Breast epithelium (tissue), 4 donors: ENCODE results near the gene TTC28. TPM values are rescaled to one million over a fixed set of nuclear protein-coding genes. Genes with fewer than 3 reads are reported as not detected.
"Not testable (repeated sequence)": the region's sequence is repeated elsewhere in the genome, so short reads cannot be mapped to it uniquely, and the experiment has no call there.

ENCODE experiments used
- DNase-seq, 2 donors: peaks; one replicate each; pipeline ENCODE4 v3.0.0-alpha.2; 2019; ENCODE audit warnings: low spot score in 2 of 2
- H3K27ac ChIP-seq, 2 donors: fragments of 200-600 bp; sonication (generic) in 1 of 2; one replicate each; pipeline ENCODE4 v1.5.1; 2016 to 2019; ENCODE audit warnings: mild to moderate bottlenecking in 1 of 2
- H3K27me3 ChIP-seq, 2 donors: fragments of 200-600 bp; sonication (generic) in 1 of 2; one replicate each; pipeline versions ENCODE4 v1.5.1 to v1.6.0; 2017 to 2019; ENCODE audit warnings: control low read depth in 1 of 2, mild to moderate bottlenecking in 1 of 2
- H3K36me3 ChIP-seq: fragments of 200-600 bp; one replicate; pipeline ENCODE4 v1.5.1; 2019
- H3K4me1 ChIP-seq, 2 donors: fragments of 200-600 bp; sonication (generic); one replicate each; pipeline ENCODE4 v1.5.1; 2016 to 2019; ENCODE audit warnings: control low read depth in 1 of 2
- H3K4me3 ChIP-seq, 3 donors: fragments of 200-600 bp; sonication (generic); 1 replicate in 2 of 3; 2 replicates in 1 of 3; pipeline ENCODE4 v1.5.1; 2016 to 2019; ENCODE audit warnings: mild to moderate bottlenecking in 3 of 3, moderate library complexity in 2 of 3
- H3K9me3 ChIP-seq, 2 donors: fragments of 200-600 bp; sonication (generic) in 1 of 2; one replicate each; pipeline ENCODE4 v1.5.1; 2016 to 2019; ENCODE audit warnings: control low read depth in 1 of 2
- POLR2A ChIP-seq: fragments of 450-650 bp; IDR thresholded peaks from one replicate; pipeline ENCODE4 v1.6.1; 2016; ENCODE audit warnings: antibody characterized with exemption, mild to moderate bottlenecking, moderate library complexity
- POLR2AphosphoS5 ChIP-seq, 3 donors: sonication (generic); formaldehyde crosslinking; IDR thresholded peaks; one replicate each; pipeline ENCODE4 v1.6.1; 2017; ENCODE audit warnings: antibody characterized with exemption in 3 of 3
- intact Hi-C: fragments of 100-400 bp; cut with DNase I; formaldehyde crosslinking; loops from one replicate; pipeline ENCODE4 v1.15.1; 2023; ENCODE audit warnings: low total_unique reads
- total RNA-seq, 3 donors: library from RNA; depleted of rRNA; stranded (reverse); fragments of >200 nt; gene quantifications; one replicate each; pipeline ENCODE4 v1.1.0, GENCODE V29; 2016
- TF ChIP-seq, protein P1 (sequence below), 3 donors: fragments of 450-650 bp; IDR thresholded peaks; one replicate each; pipeline ENCODE4 v1.5.1; 2016 to 2017; ENCODE audit warnings: antibody characterized with exemption in 3 of 3, mild to moderate bottlenecking in 3 of 3, moderate library complexity in 3 of 3

TTC28 gene
- total RNA-seq, 3 donors from 2014 or later, result 33.5 to 43.3 (median 40.2) TPM

DNA sequence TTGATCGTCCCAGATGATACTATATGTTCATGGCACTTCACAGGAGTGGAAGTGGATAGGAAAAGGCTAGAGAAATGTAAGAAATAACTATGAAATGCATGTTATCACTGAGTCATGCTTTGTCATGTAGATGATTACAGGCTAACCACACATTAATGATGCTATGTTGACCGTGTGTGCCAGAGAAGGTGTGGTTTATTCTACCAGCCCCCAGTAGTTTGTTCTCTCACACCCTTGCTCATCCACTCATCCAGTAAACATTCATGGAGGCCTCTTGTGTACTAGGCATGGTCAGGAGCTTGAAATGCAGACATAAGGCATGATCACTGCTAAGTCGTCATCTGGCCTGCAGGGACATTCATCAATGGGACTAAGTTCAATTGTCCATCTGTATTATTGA, 607.6 kb downstream of the TTC28 start:
- H3K4me1 ChIP-seq, result no peaks in the 10 kb centered on the region
- H3K27ac ChIP-seq, result no peak overlapping the region
- H3K9me3 ChIP-seq, result no peaks in the 10 kb centered on the region
- no peak for DNase-seq
- no peak overlapping the region for H3K4me3 ChIP-seq
- H3K36me3 ChIP-seq, result no peaks in the 10 kb centered on the region
- TF ChIP-seq, protein P1, sequence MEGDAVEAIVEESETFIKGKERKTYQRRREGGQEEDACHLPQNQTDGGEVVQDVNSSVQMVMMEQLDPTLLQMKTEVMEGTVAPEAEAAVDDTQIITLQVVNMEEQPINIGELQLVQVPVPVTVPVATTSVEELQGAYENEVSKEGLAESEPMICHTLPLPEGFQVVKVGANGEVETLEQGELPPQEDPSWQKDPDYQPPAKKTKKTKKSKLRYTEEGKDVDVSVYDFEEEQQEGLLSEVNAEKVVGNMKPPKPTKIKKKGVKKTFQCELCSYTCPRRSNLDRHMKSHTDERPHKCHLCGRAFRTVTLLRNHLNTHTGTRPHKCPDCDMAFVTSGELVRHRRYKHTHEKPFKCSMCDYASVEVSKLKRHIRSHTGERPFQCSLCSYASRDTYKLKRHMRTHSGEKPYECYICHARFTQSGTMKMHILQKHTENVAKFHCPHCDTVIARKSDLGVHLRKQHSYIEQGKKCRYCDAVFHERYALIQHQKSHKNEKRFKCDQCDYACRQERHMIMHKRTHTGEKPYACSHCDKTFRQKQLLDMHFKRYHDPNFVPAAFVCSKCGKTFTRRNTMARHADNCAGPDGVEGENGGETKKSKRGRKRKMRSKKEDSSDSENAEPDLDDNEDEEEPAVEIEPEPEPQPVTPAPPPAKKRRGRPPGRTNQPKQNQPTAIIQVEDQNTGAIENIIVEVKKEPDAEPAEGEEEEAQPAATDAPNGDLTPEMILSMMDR (IDR thresholded peaks at IDR 0.05), result no peak
- no peak for TF ChIP-seq POLR2AphosphoS5 (IDR thresholded peaks at IDR 0.05)
- intact Hi-C loops, result no loop called here
- H3K27me3 ChIP-seq, result no peaks in the 10 kb centered on the region

DNA sequence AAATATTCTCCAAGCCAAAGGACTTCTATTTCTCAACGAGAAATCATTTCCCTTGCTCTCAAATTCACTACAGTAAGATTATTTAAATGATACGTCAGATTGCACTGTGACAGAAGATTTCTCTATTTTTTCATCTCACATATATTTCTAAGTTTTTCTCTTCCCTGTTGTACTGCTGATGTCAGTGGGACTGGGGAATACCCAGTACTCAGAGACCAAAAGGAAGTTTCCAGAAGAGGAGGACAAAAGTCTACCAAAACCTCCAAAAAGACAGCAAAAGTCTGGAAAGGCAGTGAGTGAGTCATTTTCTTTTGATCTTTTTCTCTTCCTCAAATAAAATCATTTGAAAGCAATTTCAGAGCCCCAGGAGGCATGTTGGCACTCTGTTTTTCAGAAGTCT, 610.8 kb downstream of the TTC28 start:
- Histone ChIP-seq H3K4me3 (no peak overlapping the region), H3K36me3 (no peaks in the 10 kb centered on the region), H3K9me3 (no peaks in the 10 kb centered on the region), H3K27ac (no peak overlapping the region), H3K27me3 (no peaks in the 10 kb centered on the region), H3K4me1 (no peaks in the 10 kb centered on the region)
- intact Hi-C loops, result no loop called here
- TF ChIP-seq POLR2AphosphoS5 (IDR thresholded peaks at IDR 0.05) (no peak), POLR2A (no peak)
- TF ChIP-seq, protein P1 (IDR thresholded peaks at IDR 0.05), result no peak
- DNase-seq, result no peak

DNA sequence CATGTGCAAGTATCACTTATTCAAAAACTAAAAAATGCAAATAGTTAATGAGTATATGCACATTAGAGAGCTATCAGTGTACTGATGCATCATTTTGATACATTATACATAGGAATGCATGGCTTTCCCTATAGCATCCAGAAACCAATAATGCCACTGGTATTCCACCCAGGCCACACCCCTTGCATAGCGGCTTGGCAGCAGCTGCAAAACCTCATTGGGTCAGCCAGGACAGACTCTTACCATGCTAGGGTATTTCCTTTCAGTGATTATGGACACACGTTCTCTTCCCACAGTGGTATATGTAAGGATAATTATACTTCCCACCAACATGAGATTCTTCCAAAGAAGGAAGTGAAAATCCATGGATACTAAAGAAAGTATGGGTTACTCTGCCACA, 614.7 kb downstream of the TTC28 start:
- no peaks in the 10 kb centered on the region for H3K9me3 ChIP-seq
- no peak overlapping the region for H3K4me3 ChIP-seq
- no peak overlapping the region for H3K27ac ChIP-seq
- TF ChIP-seq POLR2AphosphoS5 (IDR thresholded peaks at IDR 0.05), result no peak
- no peak for TF ChIP-seq POLR2A
- TF ChIP-seq, protein P1 (IDR thresholded peaks at IDR 0.05), result no peak
- H3K27me3 ChIP-seq, result no peaks in the 10 kb centered on the region
- no peaks in the 10 kb centered on the region for H3K36me3 ChIP-seq
- intact Hi-C loops, result no loop called here
- DNase-seq, result no peak
- H3K4me1 ChIP-seq, result no peaks in the 10 kb centered on the region

DNA sequence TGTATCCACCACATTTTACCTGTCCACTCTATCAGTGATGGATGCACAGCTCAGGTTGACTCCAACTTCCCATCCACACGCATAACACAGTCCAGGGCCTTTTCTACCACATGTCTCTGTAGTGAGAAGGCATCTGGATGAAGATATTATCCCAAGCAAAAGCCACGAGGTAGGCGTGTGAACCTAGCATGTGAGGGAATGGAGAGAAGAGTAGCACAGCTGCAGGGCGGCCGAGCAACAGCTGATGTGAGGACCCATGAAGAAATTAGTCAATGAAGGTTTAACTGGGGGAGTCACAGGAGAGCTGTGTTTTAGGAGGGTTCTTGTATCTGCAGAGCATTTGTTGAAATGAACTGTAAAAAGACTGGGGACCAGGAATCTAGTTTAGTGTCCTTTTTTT, 616.0 kb downstream of the TTC28 start:
- Histone ChIP-seq H3K9me3 (no peaks in the 10 kb centered on the region), H3K27ac (no peak overlapping the region), H3K4me1 (no peaks in the 10 kb centered on the region), H3K4me3 (no peak overlapping the region), H3K36me3 (no peaks in the 10 kb centered on the region), H3K27me3 (no peaks in the 10 kb centered on the region)
- intact Hi-C loops, result no loop called here
- no peak for DNase-seq
- TF ChIP-seq, protein P1 (IDR thresholded peaks at IDR 0.05), result no peak

DNA sequence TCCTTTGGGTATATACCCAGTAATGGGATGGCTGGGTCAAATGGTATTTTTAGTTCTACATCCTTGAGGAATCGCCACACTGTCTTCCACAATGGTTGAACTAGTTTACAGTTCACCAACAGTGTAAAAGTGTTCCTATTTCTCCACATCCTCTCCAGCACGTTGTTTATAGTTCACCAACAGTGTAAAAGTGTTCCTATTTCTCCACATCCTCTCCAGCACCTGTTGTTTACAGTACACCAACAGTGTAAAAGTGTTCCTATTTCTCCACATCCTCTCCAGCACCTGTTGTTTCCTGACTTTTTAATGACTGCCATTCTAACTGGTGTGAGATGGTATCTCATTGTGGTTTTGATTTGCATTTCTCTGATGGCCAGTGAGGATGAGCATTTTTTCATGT, 619.0 kb downstream of the TTC28 start:
- not testable (repeated sequence) for H3K4me1 ChIP-seq

DNA sequence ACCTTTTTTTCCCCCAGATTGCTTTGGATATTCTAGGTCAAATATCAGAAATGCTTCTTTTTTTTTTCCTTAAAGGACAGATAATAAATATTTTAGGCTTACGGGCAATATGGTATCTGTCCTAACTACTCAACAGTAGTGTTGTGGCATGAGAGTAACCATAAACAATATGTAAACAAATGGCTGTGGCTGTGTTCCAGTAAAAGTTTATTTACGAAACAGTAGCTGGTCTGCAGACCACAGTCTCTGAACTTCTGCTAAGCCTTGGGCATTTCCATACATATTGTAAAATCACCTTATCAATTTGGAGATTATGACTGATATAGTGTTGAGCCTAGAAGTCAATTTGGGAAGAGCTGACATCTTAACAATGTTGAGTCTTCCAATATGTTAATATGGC, 621.6 kb downstream of the TTC28 start:
- intact Hi-C loops, result loop anchor here (10.0 kb wide), 1 partner anchor 387 kb away; no protein-coding TSS in a partner anchor
- no peaks in the 10 kb centered on the region for H3K9me3 ChIP-seq
- H3K4me1 ChIP-seq, result no peaks in the 10 kb centered on the region
- H3K36me3 ChIP-seq, result no peaks in the 10 kb centered on the region
- H3K27me3 ChIP-seq, result no peaks in the 10 kb centered on the region
- no peak for DNase-seq
- no peak overlapping the region for H3K4me3 ChIP-seq
- H3K27ac ChIP-seq, result no peak overlapping the region
- TF ChIP-seq POLR2AphosphoS5 (IDR thresholded peaks at IDR 0.05) (no peak), POLR2A (no peak)
- TF ChIP-seq, protein P1 (IDR thresholded peaks at IDR 0.05), result no peak

More for the DNA sequence above, 619.0 kb downstream of the TTC28 start:
- H3K27ac ChIP-seq, H3K9me3 ChIP-seq, H3K4me3 ChIP-seq, DNase-seq, H3K27me3 ChIP-seq, intact Hi-C loops, H3K36me3 ChIP-seq: not testable (repeated sequence)
